GM10847 (cell line): ENCODE data around the gene OSMR.

Experiments used
- POLR2A ChIP-seq: IDR thresholded peaks from 2 replicates; pipeline ENCODE4 v1.6.1; 2011; ENCODE audit not compliant: insufficient read length; ENCODE audit errors: extremely low read depth

OSMR gene

DNA sequence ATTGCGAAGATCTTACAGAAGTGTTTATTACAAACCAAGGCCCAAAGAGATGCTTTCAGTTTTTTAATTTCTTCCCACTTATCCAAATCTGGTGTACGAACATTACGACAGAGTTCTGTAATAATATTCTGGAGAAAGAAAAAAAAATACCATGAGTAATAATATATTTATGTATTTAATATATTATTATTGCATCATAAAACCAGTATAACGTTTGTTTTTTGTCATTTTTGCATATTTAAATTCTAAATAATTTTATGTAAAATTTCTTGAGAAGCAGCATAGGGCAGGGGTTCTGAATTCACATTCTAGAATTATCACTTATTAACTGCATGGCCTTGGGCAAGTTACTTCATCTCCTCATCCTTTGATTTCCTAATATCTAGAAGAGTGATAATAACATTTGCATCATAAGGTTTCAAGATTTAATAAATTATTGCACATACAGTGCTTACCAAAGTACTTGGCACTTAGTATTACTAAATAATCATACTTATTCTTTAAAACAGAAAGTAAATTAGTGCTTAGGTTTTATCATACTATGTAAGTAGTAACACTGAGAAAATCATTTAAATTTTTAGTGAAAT, 107.7 kb downstream of the OSMR start:
- TF ChIP-seq POLR2A, result no peak

DNA sequence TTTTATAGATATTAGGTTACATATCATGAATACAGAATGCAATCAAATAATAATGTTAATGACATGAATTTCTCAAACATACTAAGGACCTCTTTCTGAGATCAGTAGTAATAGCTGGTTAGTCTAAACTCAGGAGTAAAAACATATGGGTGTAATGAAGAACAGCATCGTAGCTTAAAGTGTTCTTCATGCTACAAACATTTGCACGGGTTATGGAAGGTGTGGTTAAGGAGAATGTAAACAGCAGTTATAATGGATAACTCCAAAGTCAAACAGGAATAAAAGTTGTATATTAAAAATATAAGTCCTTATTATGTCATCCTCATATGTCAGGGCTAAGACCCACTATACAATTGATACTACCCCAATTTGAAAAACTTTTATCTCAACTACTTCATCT, 115.9 kb downstream of the OSMR start:
- no peak for TF ChIP-seq POLR2A

DNA sequence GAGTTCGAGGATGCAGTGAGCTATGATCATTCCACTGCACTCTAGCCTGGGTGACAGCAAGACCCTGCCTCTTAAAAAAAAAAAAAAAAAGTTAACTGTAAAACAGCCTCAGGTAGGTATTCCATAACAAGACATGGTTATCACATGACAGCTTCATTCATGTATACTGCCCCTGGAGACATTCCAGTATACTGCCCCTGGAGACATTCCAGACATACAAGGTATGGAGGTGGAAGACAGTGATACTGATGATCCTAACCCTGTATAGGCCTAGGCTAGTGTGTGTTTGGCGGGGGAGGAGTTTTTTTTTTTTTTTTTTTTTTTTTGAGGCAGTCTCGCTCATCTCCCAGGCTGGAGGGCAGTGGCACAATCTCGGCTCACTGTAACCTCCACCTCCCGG, 122.9 kb downstream of the OSMR start:
- no peak for TF ChIP-seq POLR2A

DNA sequence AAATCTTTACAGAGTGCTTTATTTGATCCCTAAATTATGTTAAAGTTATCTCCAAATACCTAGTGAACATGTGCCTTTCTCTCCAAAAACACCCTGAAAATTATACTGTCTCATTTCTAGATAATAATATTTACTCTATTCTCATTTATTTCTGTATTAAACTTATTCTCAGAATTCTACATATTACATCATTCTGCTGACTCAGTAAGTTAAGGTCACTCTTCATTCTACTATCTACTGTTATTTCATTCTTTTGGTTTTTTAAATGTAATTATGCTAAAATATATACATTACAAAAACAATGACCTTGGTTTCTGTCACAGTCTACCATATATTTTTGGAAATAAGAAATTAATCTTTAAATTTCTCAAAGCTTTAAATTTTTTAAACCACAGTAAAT, 132.2 kb downstream of the OSMR start:
- TF ChIP-seq POLR2A, result no peak

DNA sequence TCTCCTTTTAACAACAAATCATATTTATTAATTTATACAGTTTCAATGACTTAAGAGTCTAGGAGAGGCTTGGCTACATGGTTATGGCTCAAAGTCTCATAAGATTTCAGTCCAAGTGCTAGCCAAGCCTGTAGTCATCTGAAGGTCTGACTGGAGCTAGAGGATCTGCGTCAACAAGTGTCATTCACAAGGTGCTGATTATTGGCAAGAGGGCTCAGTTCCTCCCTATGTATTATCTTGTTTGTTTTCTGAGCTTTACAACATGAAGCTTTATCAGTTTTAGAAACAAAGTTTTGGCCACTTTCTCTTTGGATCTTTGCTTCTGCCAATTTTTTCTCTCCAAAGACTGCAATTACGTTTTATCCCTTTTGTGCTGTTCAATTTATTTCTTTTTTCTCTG, 133.7 kb downstream of the OSMR start:
- no peak for TF ChIP-seq POLR2A
